Sigmoid colon (tissue), 4 donors: ENCODE measurements around the gene POMT1.

Experiments used
- CTCF ChIP-seq, 4 experiments: fragments of 450-650 bp in 3 of 4; fragments of 200-600 bp in 1 of 4; IDR thresholded peaks; one replicate each; pipeline ENCODE4 v1.5.1; 2016 to 2019; ENCODE audit warnings: antibody characterized with exemption in 4 of 4, mild to moderate bottlenecking in 3 of 4, moderate library complexity in 2 of 4
- EP300 ChIP-seq, 4 donors: sonication (generic); formaldehyde crosslinking; IDR thresholded peaks; one replicate each; pipeline ENCODE4 v1.6.1; 2017; ENCODE audit warnings: antibody characterized with exemption in 4 of 4
- POLR2A ChIP-seq, 2 donors: fragments of 450-650 bp; IDR thresholded peaks; one replicate each; pipeline ENCODE4 v1.6.1; 2016; ENCODE audit warnings: antibody characterized with exemption in 2 of 2, mild to moderate bottlenecking in 2 of 2, moderate library complexity in 2 of 2
- POLR2AphosphoS5 ChIP-seq, 4 donors: sonication (generic); formaldehyde crosslinking; IDR thresholded peaks; one replicate each; pipeline ENCODE4 v1.6.1; 2017; ENCODE audit warnings: antibody characterized with exemption in 4 of 4

GRCh38 chr9:131537946-131538345 lies 35.2 kb downstream of the POMT1 start:
- TF ChIP-seq CTCF (IDR thresholded peaks at IDR 0.05) (no peak), POLR2A (IDR thresholded peaks at IDR 0.05) (no peak), POLR2AphosphoS5 (IDR thresholded peaks at IDR 0.05) (no peak), EP300 (IDR thresholded peaks at IDR 0.05) (no peak)
